Left renal pelvis (tissue), 4 donors: ENCODE data around the gene SEPHS2. TPM values are rescaled to one million over a fixed set of nuclear protein-coding genes. Genes with fewer than 3 reads are reported as not detected.
"Not testable (repeated sequence)": the region's sequence is repeated elsewhere in the genome, so short reads cannot be mapped to it uniquely, and the experiment has no call there.

Experiments
- DNase-seq, 4 donors: peaks; one replicate each; pipeline ENCODE4 v3.0.0-alpha.2; 2013; ENCODE audit warnings: low read depth in 4 of 4, low spot score in 3 of 4
- polyA plus RNA-seq, 4 donors: library from polyadenylated mRNA; unstranded; fragments of 120-200 nt; gene quantifications; one replicate each; pipeline ENCODE4 v1.2.1, GENCODE V29; 2013; ENCODE audit not compliant: insufficient read length in 4 of 4

Gene SEPHS2
- polyA plus RNA-seq, 4 donors, result 31.6 to 94.3 (median 89.1) TPM

GRCh38 chr16:30401768-30402425 lies 43.8 kb downstream of the SEPHS2 start:
- DNase-seq, result no peak

- no peak for DNase-seq
These were observed 46.1 kb downstream of the SEPHS2 start for GRCh38 chr16:30399435-30400186.

- no peak for DNase-seq
These were observed 46.8 kb downstream of the SEPHS2 start for GRCh38 chr16:30398661-30399434.

GRCh38 chr16:30397776-30398660 lies 47.7 kb downstream of the SEPHS2 start:
- DNase-seq, result no peak

GRCh38 chr16:30397056-30397455 lies 48.6 kb downstream of the SEPHS2 start:
- DNase-seq, result no peak

GRCh38 chr16:30396627-30397026 lies 49.0 kb downstream of the SEPHS2 start:
- not testable (repeated sequence) for DNase-seq

- DNase-seq, result no peak
These were observed 49.6 kb downstream of the SEPHS2 start for GRCh38 chr16:30395992-30396585.

- peak in 3 of 4 donors; percentile 77 to 79 (median 78) for DNase-seq
These were observed 50.3 kb downstream of the SEPHS2 start, which contains the start of gene ZNF48 for GRCh38 chr16:30395155-30395991. ZNF48 (plus strand) TSS chr16:30395420; CDS start chr16:30395795, 375 bp downstream.

- no peak for DNase-seq
These were observed 51.0 kb downstream of the SEPHS2 start for GRCh38 chr16:30394592-30395154.

Other genes with a start within 250 kb of the SEPHS2 start
- gene SULT1A3, start 246.6 kb downstream of the SEPHS2 start, polyA plus RNA-seq, result 10 to 100 TPM in 1 of 4 donors, 1 to 10 TPM in 3; 5.2 to 14.4 (median 8.6) TPM
- 10 to 100 TPM in 2 of 4 donors, 1 to 10 TPM in 2; 3.5 to 18.0 (median 10.2) TPM for gene NPIPB13, start 197.4 kb downstream of the SEPHS2 start, polyA plus RNA-seq
- gene CD2BP2, start 90.6 kb downstream of the SEPHS2 start, polyA plus RNA-seq, result 10 to 100 TPM; 42.1 to 56.7 (median 55.7) TPM
- gene TBC1D10B, start 75.4 kb downstream of the SEPHS2 start, polyA plus RNA-seq, result 10 to 100 TPM; 28.2 to 44.1 (median 34.2) TPM
- 1 to 10 TPM in 3 of 4 donors, not detected in 1; 1.2 to 1.4 (median 1.2) TPM for gene MYL11, start 71.1 kb downstream of the SEPHS2 start, polyA plus RNA-seq
- gene SEPTIN1, start 63.3 kb downstream of the SEPHS2 start, polyA plus RNA-seq, result 1 to 10 TPM; 1.3 to 4.0 (median 2.1) TPM
- 10 to 100 TPM; 10.1 to 15.4 (median 13.1) TPM for gene ZNF48, start 50.5 kb downstream of the SEPHS2 start, polyA plus RNA-seq
- 10 to 100 TPM in 1 of 4 donors, 1 to 10 TPM in 3; 4.6 to 10.0 (median 5.2) TPM for gene ZNF771, start 38.3 kb downstream of the SEPHS2 start, polyA plus RNA-seq
- gene DCTPP1, start 15.8 kb downstream of the SEPHS2 start, polyA plus RNA-seq, result 10 to 100 TPM; 31.4 to 50.4 (median 41.3) TPM
- gene ITGAL, start 26.9 kb upstream of the SEPHS2 start, polyA plus RNA-seq, result 1 to 10 TPM; 1.4 to 2.5 (median 2.1) TPM
- 10 to 100 TPM; 36.0 to 69.0 (median 50.0) TPM for gene ZNF768, start 80.7 kb upstream of the SEPHS2 start, polyA plus RNA-seq
- gene ZNF747, start 89.0 kb upstream of the SEPHS2 start, polyA plus RNA-seq, result 10 to 100 TPM in 3 of 4 donors, 1 to 10 TPM in 1; 8.8 to 10.6 (median 10.5) TPM
- 10 to 100 TPM; 10.2 to 15.4 (median 11.6) TPM for gene ZNF764, start 112.5 kb upstream of the SEPHS2 start, polyA plus RNA-seq
- 10 to 100 TPM; 10.5 to 17.5 (median 13.3) TPM for gene ZNF688, start 125.8 kb upstream of the SEPHS2 start, polyA plus RNA-seq
- gene ZNF785, start 139.8 kb upstream of the SEPHS2 start, polyA plus RNA-seq, result 10 to 100 TPM; 16.8 to 31.6 (median 19.6) TPM
- gene ZNF689, start 164.5 kb upstream of the SEPHS2 start, polyA plus RNA-seq, result 10 to 100 TPM; 10.6 to 14.6 (median 13.2) TPM
- gene PRR14, start 205.1 kb upstream of the SEPHS2 start, polyA plus RNA-seq, result 10 to 100 TPM; 32.8 to 54.7 (median 44.2) TPM
- 10 to 100 TPM; 45.4 to 85.1 (median 52.8) TPM for gene FBRS, start 212.6 kb upstream of the SEPHS2 start, polyA plus RNA-seq